ENCODE results near the gene ATP8A1.
"Not testable (repeated sequence)": the region's sequence is repeated elsewhere in the genome, so short reads cannot be mapped to it uniquely, and the experiment has no call there.

The ATP8A1 gene

GRCh38 chr4:42404001-42404400, 252.9 kb downstream of the ATP8A1 start:
- DNase-seq (ENCODE audit: low spot score): no peak

- no peak for DNase-seq (ENCODE audit: low spot score)
Observed at GRCh38 chr4:42401171-42401570, 255.7 kb downstream of the ATP8A1 start.

- DNase-seq (ENCODE audit: low spot score): no peak
Observed at GRCh38 chr4:42399393-42399792, 257.5 kb downstream of the ATP8A1 start.

DNA sequence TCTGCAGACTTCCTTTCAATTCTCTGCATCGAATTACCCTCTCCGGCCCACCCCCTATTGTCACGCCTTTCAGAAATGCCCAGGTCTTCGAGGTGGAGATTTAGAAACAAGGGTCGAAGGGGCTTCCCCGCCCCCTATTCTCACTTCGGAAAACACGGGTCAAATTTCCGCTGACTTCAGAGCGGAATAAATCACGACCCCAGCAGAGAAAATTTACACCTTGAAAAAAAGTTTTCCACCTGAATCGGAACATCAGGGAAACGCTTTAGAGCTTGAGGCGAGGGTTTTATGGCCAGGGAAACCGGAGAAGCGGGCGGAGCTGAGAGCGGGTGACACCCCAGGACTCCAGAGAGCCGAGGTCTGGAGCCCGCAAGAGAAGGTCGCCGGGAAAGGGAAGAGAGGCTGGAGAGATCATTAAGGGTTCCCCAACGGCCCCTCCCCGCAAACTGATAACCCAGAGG, 258.0 kb downstream of the ATP8A1 start:
- no peak for DNase-seq (ENCODE audit: low spot score)

GRCh38 chr4:42398171-42398870, 258.6 kb downstream of the ATP8A1 start:
- DNase-seq (ENCODE audit: low spot score): no peak

GRCh38 chr4:42397635-42398170, 259.2 kb downstream of the ATP8A1 start:
- no peak for DNase-seq (ENCODE audit: low spot score)

DNA sequence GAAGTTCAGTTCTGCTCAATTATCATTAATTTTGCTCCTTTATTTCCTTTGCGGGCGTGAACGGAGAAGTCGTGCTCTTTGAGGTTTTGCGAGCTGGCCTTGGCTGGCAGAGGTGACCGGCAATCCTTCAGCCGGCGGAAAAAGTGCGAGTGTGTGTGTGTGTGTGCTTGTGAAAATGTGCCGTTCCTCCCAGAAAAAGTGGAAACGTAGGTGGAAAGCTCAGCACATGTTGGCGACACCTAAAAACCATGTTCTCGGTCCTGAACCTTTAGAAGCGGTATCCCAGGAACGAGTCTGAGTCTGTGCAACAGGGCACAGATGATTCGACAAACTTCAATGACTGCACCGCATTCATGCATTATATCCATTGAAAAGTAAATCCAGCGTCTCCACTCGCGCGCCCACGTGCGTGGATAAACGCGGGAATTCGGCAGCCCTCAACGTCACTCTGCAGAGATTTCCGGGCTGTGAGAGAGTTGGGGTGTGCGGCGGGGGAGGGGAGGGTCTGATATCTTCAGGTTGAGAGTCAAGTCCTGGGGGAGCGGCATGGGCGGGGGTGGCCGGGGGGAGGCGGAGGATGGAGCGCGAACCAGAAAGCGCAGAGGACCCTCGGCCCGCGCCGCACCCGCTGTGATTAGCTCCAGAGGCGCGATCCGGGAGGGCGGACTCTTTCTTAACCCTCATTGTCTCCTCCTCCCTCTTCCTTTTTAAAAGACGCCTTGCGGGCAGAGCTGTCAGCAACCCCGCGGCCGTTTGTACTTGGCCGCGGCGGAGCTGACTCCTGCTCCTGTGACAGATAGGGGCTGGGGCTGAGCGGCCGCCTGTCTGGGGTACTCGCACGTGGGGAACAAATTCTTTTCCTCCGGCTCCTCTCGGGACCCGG, 259.9 kb downstream of the ATP8A1 start, which contains the start of gene SHISA3:
SHISA3 (plus strand) TSS at position 737 of the 883 bp plus-strand sequence. CDS start 569 bp downstream, outside the sequence.
- no peak for DNase-seq (ENCODE audit: low spot score)

GRCh38 chr4:42396361-42396751, 260.5 kb downstream of the ATP8A1 start:
- DNase-seq (ENCODE audit: low spot score): no peak

GRCh38 chr4:42395595-42395994, 261.3 kb downstream of the ATP8A1 start:
- DNase-seq (ENCODE audit: low spot score): no peak

GRCh38 chr4:42392436-42392835, 264.5 kb downstream of the ATP8A1 start:
- DNase-seq (ENCODE audit: low spot score): no peak

DNA sequence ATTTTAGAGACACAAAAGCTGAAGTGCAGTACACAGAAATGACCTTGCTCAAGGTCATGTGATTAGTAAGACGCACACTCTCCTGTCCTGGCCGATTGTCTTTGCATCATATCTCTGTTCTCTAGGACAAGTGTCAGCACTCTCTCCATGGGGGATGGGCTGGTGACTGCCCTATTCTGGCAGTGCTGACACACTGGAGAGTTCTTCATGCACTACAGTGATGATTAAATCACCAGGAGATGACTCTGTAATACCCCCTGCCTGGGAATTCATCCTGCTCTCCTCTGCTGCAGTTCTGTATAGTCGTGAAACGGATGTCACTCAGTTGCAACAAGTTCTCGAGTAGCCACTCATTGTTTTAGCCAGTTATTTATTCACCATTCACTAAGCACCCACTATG, 264.9 kb downstream of the ATP8A1 start:
- no peak for DNase-seq (ENCODE audit: low spot score)

GRCh38 chr4:42391355-42391664, 265.6 kb downstream of the ATP8A1 start:
- no peak for DNase-seq (ENCODE audit: low spot score)

- DNase-seq (ENCODE audit: low spot score): no peak
Observed at GRCh38 chr4:42390622-42391354, 266.1 kb downstream of the ATP8A1 start.

GRCh38 chr4:42385516-42385915, 271.4 kb downstream of the ATP8A1 start:
- no peak for DNase-seq (ENCODE audit: low spot score)

DNA sequence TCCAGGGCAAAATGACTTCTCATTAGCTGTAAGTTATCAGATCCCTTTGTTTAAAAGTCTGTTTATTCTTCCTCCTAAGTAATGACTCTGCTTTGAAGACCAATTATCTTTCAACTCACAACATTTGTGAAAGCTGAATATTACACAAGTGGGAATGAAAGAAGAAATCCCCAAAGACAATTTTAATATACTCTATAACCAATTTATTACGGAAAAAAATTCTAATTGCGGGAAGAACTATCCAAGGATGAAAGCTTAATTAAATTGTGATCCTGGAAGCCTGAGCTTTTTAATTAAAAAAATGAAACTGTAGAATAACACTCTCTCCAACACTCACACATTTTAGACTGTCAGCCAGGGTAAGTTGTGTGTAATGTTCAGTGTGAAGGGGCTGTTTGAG, 275.2 kb downstream of the ATP8A1 start:
- DNase-seq (ENCODE audit: low spot score): no peak

GRCh38 chr4:42377497-42377896, 279.4 kb downstream of the ATP8A1 start:
- no peak for DNase-seq (ENCODE audit: low spot score)

DNA sequence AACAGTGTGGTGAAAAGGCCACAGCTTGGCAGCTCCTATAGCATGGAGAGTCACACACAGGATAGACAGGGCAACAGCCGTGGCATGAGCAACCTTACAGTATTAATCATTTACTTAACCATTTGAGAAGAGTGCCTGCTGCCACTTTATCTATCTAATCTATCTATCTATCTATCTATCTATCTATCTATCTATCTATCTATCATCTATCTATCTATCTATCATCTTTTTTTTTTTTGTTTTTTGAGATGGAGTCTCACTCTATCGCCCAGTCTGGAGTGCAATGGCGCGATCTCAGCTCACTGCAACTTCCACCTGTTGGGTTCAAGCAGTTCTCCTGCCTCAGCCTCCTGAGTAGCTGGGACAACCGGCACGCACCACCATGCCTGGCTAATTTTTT, 284.6 kb downstream of the ATP8A1 start:
- DNase-seq (ENCODE audit: low spot score): not testable (repeated sequence)

DNA sequence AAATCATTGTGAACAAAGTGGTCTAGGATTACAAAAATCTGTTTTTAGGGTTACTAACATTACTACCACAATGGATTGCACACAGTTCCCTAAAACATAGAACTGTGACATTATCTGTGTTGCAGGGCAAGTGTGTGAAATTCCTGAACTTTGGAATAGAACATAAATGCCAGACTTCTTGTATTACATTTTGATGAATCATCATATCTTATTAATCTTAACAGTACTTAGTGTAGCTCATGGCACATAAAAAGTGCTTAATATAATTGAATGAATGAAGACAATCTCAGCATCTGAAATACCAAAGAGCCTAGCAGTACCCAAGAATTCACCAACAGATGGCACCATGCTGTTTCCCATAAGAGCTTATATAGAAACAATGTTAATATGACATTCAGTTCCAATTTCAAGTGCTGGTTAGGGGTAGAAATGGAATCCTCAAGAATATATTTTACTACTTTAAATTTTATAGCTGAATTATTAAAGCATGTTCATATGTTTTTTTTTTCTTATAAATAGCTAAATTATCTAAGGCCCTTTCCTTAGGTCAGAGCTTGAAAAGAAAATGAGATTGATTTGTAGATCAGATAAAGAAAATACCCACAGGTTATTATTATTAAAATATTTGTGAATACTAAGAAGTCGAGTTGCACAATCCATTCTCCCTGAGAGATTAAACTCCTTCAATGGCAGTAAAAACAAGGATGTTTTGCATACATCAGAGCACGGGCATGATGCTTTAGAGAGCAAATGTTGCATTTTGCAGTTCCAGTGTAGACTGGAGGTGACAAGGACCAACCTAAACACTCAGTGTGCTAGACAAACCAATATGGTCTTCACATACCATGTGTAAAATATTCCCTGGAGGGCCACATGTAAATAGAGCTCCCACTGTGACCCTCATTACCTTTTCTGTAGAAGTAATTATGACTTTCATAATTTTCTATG, 285.3 kb downstream of the ATP8A1 start:
- DNase-seq (ENCODE audit: low spot score): no peak

DNA sequence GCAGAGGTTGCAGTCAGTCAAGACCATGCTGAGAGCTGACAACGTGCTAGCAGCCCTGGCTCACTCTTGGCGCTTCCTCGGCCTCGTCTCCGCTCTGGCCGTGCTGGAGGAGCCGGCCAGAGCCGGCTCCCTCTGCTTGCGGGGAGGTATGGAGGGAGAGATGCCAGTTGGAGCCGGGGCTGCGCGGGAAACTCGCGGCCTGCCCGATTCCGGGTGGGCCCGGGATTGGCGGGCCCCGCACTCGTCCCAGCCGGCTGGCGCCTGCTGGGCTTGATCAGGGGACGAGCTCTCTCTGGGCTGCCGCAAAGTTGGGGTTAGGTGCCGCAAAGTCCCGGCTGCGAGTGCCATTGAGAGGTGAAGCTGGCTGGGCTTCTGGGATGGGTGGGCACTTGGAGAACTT, 287.4 kb downstream of the ATP8A1 start:
- no peak for DNase-seq (ENCODE audit: low spot score)

GRCh38 chr4:42366959-42367358, 289.9 kb downstream of the ATP8A1 start:
- no peak for DNase-seq (ENCODE audit: low spot score)
